ENCODE results near the gene YAE1. TPM values are rescaled to one million over a fixed set of nuclear protein-coding genes. Genes with fewer than 3 reads are reported as not detected.

The YAE1 gene
- total RNA-seq, 2 donors from 2014 or later, result 11.9 to 19.9 TPM

DNA sequence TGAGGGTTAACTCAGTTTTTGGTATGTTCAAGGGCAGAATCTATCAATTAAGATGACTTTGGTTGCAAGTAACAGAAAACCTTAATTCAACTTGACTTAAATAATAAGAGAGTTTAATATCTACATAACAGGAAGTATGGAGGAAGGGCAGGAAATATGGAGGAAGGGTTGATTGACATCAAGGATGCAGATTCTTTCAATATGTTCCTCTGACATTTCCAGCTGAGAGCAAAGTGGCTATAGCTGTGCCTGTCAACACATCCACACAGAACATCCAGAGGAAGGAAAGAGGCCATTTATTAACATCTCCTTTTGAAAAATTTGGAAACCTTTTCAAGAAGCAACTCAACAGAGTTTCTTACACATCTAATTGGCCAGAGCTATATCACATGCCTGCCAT, 37.7 kb downstream of the YAE1 start:
- ATAC-seq (ENCODE audit: insufficient number of reproducible peaks, low FRiP score, low read depth) (no peak), DNase-seq (ENCODE audit: low spot score) (no peak)
- Histone ChIP-seq H3K36me3 (no peaks in the 10 kb centered on the region), H3K27ac (no peak overlapping the region), H3K27me3 (replicated peaks; ENCODE audit: insufficient read depth) (no peaks in the 10 kb centered on the region), H3K4me1 (ENCODE audit: control insufficient read depth in 1 of 2, low read depth in 2 of 2) (peaks cover 0 to 1% of the 10 kb centered on the region in 2 donors), H3K9me3 (no peaks in the 10 kb centered on the region), H3K4me3 (no peak overlapping the region)
- TF ChIP-seq, protein P1, sequence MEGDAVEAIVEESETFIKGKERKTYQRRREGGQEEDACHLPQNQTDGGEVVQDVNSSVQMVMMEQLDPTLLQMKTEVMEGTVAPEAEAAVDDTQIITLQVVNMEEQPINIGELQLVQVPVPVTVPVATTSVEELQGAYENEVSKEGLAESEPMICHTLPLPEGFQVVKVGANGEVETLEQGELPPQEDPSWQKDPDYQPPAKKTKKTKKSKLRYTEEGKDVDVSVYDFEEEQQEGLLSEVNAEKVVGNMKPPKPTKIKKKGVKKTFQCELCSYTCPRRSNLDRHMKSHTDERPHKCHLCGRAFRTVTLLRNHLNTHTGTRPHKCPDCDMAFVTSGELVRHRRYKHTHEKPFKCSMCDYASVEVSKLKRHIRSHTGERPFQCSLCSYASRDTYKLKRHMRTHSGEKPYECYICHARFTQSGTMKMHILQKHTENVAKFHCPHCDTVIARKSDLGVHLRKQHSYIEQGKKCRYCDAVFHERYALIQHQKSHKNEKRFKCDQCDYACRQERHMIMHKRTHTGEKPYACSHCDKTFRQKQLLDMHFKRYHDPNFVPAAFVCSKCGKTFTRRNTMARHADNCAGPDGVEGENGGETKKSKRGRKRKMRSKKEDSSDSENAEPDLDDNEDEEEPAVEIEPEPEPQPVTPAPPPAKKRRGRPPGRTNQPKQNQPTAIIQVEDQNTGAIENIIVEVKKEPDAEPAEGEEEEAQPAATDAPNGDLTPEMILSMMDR (IDR thresholded peaks at IDR 0.05), result no peak

DNA sequence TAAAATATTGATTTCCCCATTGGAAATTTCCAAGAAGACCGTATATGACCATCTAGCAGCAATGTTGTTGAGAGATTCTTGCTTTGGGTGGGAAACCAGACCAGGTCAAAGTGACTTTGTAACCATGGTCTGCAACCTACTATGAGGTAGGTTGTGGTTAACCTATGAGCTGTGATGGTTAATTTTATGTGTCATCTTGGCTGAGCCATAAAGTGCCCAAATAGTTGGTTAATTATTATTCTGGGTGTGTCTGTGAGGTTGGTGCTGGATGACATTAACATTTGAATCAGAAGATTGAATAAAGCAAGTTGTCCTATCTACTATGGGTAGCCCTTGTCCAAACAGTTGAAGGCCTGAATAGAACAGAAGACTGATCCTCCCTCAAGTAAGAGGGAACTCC, 38.9 kb downstream of the YAE1 start:
- H3K36me3 ChIP-seq, result no peaks in the 10 kb centered on the region
- TF ChIP-seq, protein P1 (IDR thresholded peaks at IDR 0.05), result no peak
- no peak for ATAC-seq (ENCODE audit: insufficient number of reproducible peaks, low FRiP score, low read depth)
- H3K4me1 ChIP-seq (ENCODE audit: control insufficient read depth in 1 of 2, low read depth in 2 of 2), result peaks cover 5 to 7% of the 10 kb centered on the region in 2 donors
- no peak overlapping the region for H3K27ac ChIP-seq
- no peak for DNase-seq (ENCODE audit: low spot score)
- H3K27me3 ChIP-seq (replicated peaks; ENCODE audit: insufficient read depth), result no peaks in the 10 kb centered on the region
- H3K4me3 ChIP-seq, result no peak overlapping the region
- H3K9me3 ChIP-seq, result no peaks in the 10 kb centered on the region

DNA sequence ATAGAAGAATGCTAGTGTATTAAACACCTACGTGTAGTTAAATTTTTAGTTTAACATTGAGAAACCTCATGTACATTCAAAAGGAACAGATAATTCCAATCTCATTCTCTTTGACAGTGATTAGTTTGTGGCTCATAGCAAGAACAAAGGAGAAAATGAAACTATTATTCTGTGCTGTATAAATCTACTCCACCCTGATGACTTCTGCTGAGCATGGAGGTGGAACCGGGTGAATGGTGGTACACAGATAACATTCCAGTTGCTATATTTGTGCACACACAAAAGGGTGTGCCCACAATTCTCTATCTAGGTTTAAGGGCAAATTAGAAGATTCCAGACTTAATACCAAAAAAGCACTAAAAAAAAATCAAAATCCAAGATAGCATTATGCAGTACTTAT, 40.1 kb downstream of the YAE1 start:
- TF ChIP-seq, protein P1 (IDR thresholded peaks at IDR 0.05), result no peak
- peaks cover 5 to 8% of the 10 kb centered on the region in 2 donors for H3K4me1 ChIP-seq (ENCODE audit: control insufficient read depth in 1 of 2, low read depth in 2 of 2)
- no peak for ATAC-seq (ENCODE audit: insufficient number of reproducible peaks, low FRiP score, low read depth)

DNA sequence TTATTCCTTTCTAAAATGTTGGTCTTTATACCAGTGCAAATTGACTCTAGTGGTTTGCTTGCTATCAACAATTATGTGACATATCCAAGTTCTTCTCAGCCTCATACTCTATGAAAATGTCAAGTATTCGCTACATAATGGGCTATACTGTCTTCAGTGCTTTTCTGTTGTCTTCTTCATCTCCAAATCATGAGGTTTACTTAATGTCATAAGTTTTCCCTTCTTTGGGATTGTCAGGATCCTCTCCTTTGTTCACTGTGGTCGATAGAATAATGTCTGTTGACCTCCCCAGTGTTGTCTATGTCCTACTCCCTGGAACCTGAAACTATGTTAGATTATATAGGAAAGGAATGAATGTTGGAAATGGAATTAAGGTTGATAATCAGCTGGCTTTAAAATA, 40.7 kb downstream of the YAE1 start:
- no peak for DNase-seq (ENCODE audit: low spot score)
- ATAC-seq (ENCODE audit: insufficient number of reproducible peaks, low FRiP score, low read depth), result no peak
- no peaks in the 10 kb centered on the region for H3K9me3 ChIP-seq
- H3K4me1 ChIP-seq (ENCODE audit: control insufficient read depth in 1 of 2, low read depth in 2 of 2), result peaks cover 5 to 8% of the 10 kb centered on the region in 2 donors
- H3K27ac ChIP-seq, result no peak overlapping the region
- H3K4me3 ChIP-seq, result no peak overlapping the region
- no peaks in the 10 kb centered on the region for H3K36me3 ChIP-seq
- no peaks in the 10 kb centered on the region for H3K27me3 ChIP-seq (replicated peaks; ENCODE audit: insufficient read depth)
- TF ChIP-seq, protein P1 (IDR thresholded peaks at IDR 0.05), result no peak

More for the DNA sequence above, 40.1 kb downstream of the YAE1 start:
- H3K36me3 ChIP-seq, result no peaks in the 10 kb centered on the region
- no peak overlapping the region for H3K27ac ChIP-seq
- H3K4me3 ChIP-seq, result no peak overlapping the region
- no peaks in the 10 kb centered on the region for H3K9me3 ChIP-seq
- H3K27me3 ChIP-seq (replicated peaks; ENCODE audit: insufficient read depth), result no peaks in the 10 kb centered on the region
- DNase-seq (ENCODE audit: low spot score), result no peak

DNA sequence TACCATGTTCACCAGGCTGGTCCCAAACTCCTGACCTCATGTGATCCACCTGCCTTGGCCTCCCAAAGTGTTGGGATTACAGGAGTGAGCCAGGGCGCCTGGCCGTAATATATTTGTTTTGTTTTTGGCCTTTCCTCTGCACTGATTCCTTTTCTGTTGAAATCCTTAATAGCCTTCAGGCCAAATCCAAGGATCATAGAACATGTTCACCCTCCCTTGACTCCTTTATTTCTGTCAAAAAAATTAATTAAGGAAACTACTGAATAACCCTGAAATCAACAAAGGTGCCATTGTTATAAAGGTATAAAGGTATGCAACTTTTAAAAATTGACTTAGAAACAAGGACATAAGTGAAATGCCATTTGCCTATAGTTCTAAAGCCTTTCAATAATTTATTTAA, 41.7 kb downstream of the YAE1 start:
- Histone ChIP-seq H3K36me3 (no peaks in the 10 kb centered on the region), H3K4me1 (ENCODE audit: control insufficient read depth in 1 of 2, low read depth in 2 of 2) (peaks cover 5 to 8% of the 10 kb centered on the region in 2 donors), H3K4me3 (no peak overlapping the region), H3K9me3 (no peaks in the 10 kb centered on the region), H3K27ac (no peak overlapping the region), H3K27me3 (replicated peaks; ENCODE audit: insufficient read depth) (no peaks in the 10 kb centered on the region)
- TF ChIP-seq, protein P1 (IDR thresholded peaks at IDR 0.05), result no peak
- DNase-seq (ENCODE audit: low spot score) (no peak), ATAC-seq (ENCODE audit: insufficient number of reproducible peaks, low FRiP score, low read depth) (no peak)

All from thoracic aorta (tissue), 2 donors.